Muscle of arm (tissue), 12 donors: ENCODE data around the gene TIAM2. TPM values are rescaled to one million over a fixed set of nuclear protein-coding genes. Genes with fewer than 3 reads are reported as not detected.
"Not testable (repeated sequence)": the region's sequence is repeated elsewhere in the genome, so short reads cannot be mapped to it uniquely, and the experiment has no call there.

Experiments
- DNase-seq: peaks from one replicate; pipeline ENCODE4 v3.0.0-alpha.2; 2013
- polyA plus RNA-seq, 12 donors: library from polyadenylated mRNA; unstranded; fragments of 120-200 nt; gene quantifications; one replicate each; pipeline ENCODE4 v1.2.1, GENCODE V29; 2013; ENCODE audit not compliant: insufficient read length in 12 of 12

Gene TIAM2
- polyA plus RNA-seq, 12 donors = 5.5 to 18.7 (median 15.6) TPM; not detected in 1

- no peak for DNase-seq
Observed at GRCh38 chr6:155093430-155093829, 98.3 kb downstream of the TIAM2 start.

- no peak for DNase-seq
Observed at GRCh38 chr6:155100087-155100486, 105.0 kb downstream of the TIAM2 start.

- DNase-seq = no peak
Observed at GRCh38 chr6:155100591-155100990, 105.5 kb downstream of the TIAM2 start.

- not testable (repeated sequence) for DNase-seq
Observed at GRCh38 chr6:155103083-155103645, 108.0 kb downstream of the TIAM2 start.

GRCh38 chr6:155103816-155104366, 108.8 kb downstream of the TIAM2 start:
- no peak for DNase-seq

GRCh38 chr6:155106456-155107115, 111.5 kb downstream of the TIAM2 start:
- DNase-seq = peak; percentile 69

- no peak for DNase-seq
Observed at GRCh38 chr6:155107432-155108069, 112.4 kb downstream of the TIAM2 start.

- no peak for DNase-seq
Observed at GRCh38 chr6:155108070-155108820, 113.1 kb downstream of the TIAM2 start.

GRCh38 chr6:155110721-155111120, 115.6 kb downstream of the TIAM2 start:
- no peak for DNase-seq

GRCh38 chr6:155112757-155113156, 117.6 kb downstream of the TIAM2 start:
- no peak for DNase-seq

- no peak for DNase-seq
Observed at GRCh38 chr6:155115893-155116570, 120.9 kb downstream of the TIAM2 start.

- DNase-seq = no peak
Observed at GRCh38 chr6:155116571-155116910, 121.4 kb downstream of the TIAM2 start.

- DNase-seq = no peak
Observed at GRCh38 chr6:155117256-155117655, 122.1 kb downstream of the TIAM2 start.

- no peak for DNase-seq
Observed at GRCh38 chr6:155117785-155118184, 122.7 kb downstream of the TIAM2 start.

GRCh38 chr6:155119201-155119600, 124.1 kb downstream of the TIAM2 start:
- DNase-seq = not testable (repeated sequence)

GRCh38 chr6:155120034-155120433, 124.9 kb downstream of the TIAM2 start:
- DNase-seq = no peak

GRCh38 chr6:155121294-155121693, 126.2 kb downstream of the TIAM2 start:
- no peak for DNase-seq

GRCh38 chr6:155121699-155122098, 126.6 kb downstream of the TIAM2 start:
- no peak for DNase-seq

GRCh38 chr6:155122199-155122950, 127.3 kb downstream of the TIAM2 start:
- DNase-seq = no peak

GRCh38 chr6:155123520-155123919, 128.4 kb downstream of the TIAM2 start:
- DNase-seq = no peak

GRCh38 chr6:155125906-155126305, 130.8 kb downstream of the TIAM2 start:
- DNase-seq = no peak
